ENCODE results near the gene SERPINA4.

The SERPINA4 gene

DNA sequence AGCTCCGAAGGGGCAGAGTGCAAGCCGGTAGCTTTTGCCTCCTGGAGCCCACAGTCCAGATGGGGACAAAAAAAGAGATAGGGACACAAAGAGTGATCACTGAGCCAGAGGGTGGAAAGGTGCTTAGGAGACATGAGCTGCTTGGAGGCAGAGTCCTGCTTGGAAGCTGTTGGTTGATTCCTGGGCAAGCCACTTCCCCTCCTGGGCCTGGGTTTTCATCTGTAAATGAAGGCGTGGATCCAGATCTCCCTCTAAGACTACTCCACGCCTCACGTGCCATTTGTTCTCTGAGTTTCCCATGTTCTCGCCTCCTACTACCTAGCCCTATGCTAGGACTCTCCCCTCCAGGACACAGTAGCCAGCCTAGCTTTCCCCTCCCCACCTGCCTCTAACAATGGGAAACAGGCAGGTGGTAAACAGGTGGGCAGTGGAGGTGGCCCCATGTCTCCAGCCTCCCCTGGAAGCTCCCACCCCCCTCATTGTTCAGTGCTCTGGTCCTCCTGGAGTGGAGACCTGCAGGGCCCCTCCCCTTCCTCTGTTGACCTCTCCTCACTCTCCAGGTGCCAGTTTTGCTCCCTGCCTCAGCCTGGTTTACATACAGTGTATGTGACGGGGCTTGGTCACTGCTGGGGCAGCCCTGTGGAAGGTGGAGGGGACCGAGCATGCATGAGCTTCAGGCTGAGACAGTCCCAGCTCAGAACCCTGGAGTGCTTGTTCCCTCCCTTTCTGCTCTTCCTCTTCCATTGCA lies 54.8 kb downstream of the SERPINA4 start:
- DNase-seq (ENCODE audit: low read depth) = no peak

- no peak for DNase-seq (ENCODE audit: low read depth)
Observed at GRCh38 chr14:94617366-94617941, 56.2 kb downstream of the SERPINA4 start.

DNA sequence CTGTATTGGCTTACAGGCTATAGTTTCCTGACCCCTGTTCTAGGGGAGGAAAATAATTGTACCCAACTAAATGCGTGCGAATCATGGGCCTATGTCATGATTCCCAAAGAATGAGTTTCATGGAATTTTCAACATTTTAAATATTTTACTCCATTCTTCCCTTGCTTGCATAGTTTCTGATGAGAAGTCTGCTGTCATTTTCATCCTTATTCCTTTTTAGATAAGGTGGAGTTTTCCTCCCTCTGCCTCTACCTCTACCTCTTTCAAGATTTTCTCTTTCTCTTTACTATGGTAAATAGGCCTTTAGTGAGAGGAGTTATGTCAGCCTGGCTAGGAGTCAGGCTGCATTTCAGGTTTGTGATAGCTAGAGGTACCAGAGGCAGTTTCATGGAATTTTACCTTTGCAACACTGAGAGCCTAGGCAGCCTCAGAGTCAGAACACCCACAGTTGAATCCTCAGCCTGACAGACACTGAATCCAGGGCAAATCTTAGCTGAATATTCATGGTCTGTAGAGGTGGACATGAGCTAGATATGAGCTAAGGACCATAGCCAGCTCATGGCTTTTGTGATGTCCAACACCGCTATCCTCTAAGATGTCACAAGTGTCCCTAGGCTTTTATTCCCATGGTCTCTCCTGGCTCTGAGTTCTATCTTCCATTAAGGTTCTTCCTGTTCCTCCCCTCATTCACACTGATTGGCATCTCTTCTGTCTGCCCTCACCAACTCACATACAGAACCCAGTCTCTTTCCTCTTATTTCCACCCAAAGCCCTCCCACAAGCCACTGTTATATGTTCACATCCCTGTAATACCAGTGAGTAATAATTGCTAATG lies 57.0 kb downstream of the SERPINA4 start:
- no peak for DNase-seq (ENCODE audit: low read depth)

DNA sequence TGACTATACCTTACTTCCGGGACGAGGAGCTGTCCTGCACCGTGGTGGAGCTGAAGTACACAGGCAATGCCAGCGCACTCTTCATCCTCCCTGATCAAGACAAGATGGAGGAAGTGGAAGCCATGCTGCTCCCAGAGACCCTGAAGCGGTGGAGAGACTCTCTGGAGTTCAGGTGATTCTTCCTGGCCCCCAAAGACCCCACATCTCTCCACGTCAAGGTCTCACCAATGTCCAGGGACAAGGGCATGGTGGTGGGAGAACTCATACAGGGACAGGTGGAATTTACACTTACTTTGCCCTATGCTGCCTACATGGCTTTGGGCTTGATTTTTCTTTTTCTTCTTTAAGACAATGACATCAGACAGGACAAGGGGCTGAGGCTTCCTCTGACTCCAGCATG lies 58.1 kb downstream of the SERPINA4 start:
- no peak for DNase-seq (ENCODE audit: low read depth)

All from stimulated activated CD8-positive, alpha-beta memory T cell treated with anti-CD3 and anti-CD28 coated beads, Interleukin-15, amount 100 ng/mL, for 24 hours (primary cell).